HG03558 (cell line): ENCODE measurements around the gene BCL7A.
"Not testable (repeated sequence)": the region's sequence is repeated elsewhere in the genome, so short reads cannot be mapped to it uniquely, and the experiment has no call there.

Experiments used
- ATAC-seq: cut with Tn5 transposase; IDR thresholded peaks from one replicate; pipeline ENCODE4 v1.9.1; 2021; ENCODE audit warnings: moderate number of reproducible peaks; ENCODE audit not compliant: unreplicated experiment; ENCODE audit errors: extremely low read depth

BCL7A gene

DNA sequence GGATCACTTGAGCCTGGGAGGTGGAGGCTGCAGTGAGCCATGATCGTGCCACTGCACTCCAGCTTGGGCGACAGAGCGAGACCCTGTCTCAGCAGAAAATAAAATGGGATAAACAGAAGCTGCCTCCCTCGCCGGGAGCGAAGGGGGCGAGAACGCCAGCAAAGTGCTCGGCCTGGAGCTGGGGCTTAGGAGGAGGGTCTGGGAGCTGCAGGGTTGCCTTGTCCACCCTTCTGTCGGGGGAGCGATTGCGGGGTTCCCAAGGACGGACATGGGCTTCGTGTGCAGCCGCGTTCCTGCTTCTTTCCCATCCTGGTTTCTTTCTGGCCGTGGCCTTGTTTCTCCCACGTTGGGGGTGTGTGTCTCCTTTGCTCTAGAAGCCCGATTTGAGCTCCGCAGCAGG lies 29.0 kb downstream of the BCL7A start:
- no peak for ATAC-seq

DNA sequence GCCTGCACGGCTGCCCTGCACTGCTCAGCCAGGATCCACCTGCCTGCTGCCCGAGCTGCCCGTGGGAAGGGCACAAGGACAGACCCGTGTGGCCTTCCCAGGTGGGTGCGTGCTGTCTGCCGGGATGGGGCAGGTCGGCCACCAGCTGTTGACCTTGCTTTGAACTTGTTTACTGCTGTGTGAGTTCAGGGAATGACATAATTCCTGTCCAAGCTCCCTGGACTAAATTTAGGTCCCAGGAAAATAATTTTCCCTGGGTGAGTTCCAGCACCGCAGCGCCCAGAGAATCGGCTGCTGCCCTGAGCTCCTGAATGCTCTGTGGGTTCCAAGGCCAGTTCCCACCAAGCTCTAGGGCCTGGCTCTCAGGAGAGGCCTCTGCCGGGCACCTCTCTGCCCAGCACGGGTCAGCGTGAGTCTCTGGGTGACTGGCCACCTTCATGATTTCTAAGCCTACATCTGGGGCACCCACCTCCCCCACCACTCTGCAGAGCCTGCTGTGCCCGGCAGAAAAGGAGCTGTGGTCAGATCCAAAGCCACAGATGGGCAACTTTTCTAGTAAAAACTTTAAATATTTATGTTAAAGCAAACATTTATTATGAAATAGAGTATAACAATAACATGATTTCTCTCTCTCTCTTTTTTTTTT lies 29.7 kb downstream of the BCL7A start:
- no peak for ATAC-seq

DNA sequence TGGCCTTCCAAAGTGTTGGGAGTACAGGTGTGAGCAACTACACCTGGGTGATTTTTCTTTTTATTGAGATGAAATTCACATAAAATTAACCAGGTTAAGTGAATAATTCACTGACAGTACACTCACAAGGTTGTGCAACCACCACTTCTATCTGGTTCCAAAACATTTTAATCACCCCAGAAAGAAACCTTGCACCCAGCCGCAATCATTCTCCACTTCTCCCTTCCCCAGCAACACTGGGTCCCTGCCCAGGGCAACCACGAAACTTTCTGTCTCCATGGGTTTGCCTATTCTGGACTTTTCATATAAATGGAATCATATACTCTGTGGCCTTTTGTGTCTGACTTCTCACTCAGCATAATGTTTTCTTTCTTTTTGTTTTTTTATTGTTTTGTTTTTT lies 30.6 kb downstream of the BCL7A start:
- no peak for ATAC-seq

DNA sequence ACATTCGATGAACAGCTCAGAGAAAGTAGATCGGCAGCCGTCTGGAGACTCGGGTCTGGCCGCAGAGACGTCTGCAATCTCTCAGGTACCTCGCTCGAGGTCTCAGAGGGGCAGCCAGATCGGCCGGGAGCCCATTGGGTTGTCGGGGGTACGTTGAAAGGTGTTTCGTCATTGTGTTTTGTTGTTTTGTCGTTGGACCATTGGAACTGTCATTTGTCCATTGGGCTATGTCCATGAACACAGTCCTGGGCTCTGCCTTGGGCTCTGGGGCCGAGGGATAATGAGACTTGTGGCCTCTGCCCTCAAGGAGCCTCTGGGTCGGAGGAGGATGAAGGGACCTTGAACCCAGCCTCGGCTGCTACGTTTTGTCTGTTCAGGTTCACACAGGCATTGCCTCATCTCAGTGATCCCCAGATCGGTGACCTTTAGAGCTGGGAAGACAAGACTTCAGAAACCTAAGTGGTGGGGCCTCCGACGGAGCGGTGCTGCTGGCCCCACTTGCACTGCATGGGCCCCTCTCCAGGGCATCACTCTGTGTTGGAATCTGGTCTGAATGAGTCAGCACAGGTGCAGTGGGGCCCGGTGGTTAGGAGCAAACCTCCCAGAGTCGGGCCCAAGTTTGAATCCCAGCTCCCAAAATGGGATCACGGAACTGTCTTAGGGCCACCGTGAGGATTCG lies 33.3 kb downstream of the BCL7A start:
- no peak for ATAC-seq

DNA sequence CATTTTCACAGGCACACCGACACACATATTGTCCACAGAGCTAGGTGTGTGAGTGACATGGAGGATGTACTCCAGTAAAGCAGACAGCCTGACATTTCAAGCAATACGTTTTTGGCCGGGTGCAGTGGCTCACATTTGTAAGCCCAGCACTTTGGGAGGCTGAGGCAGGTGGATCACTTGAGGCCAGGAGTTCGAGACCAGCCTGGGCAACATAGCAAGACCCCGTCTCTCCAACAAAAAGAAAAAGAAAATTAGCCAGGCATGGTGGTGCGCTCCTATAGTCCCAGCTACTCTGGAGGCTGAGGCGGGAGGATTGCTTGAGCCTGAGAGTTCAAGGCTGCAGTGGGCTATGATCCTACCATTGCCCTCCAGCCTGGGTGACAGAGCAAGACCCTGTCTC lies 34.7 kb downstream of the BCL7A start:
- ATAC-seq: not testable (repeated sequence)

DNA sequence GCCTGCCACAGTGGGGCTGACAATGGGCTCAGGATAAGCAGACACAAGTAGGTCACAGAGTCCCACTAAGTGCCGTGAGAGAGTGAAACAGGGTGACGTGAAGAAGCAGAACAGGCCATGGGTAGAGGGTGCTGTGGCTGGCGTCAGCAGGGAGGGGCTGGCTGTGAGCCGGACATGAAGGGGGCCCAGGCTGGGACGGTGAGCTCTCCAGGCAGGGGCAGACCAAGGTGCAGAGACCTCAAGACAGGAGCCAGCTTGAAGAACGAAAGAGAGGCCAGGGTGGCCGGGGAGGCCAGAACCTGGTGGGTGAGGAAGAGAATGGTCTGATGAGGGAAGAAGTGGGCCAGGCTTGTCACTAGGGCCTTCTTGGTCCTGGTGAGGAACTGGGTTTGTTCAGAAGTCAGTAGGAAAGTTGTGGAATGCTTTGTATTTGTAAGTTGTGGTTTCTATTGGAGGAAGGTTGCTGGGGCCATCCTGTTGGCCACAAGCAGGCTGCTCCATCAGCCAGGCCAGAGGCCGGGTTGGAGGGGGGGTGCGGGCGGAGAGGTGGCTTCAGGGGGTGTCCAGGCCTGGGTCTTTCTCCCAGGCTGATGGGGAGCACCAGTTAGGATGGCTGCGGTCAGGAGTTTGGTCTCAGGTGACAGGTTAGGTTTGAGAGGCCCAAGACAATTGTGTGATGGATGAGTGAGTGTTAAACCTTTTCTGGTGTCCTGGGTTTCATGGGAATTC lies 35.5 kb downstream of the BCL7A start:
- ATAC-seq: no peak

DNA sequence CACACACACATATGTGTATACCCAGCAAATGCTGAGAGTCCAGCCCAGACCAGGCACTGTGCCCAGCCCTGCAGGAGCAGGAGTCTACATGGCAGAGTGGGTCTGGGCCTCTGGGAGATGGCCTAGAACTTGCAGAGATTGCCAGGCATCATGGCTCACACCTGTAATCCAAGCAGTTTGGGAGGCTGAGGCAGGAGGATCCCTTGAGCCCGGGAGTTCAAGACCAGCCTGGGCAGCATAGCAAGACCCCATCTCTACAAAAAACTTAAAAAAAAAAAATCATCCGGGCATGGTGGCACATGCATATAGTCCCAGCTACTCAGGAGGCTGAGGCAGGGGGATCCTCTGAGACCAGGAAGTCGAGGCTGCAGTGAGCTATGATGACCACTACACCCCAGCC lies 36.1 kb downstream of the BCL7A start:
- ATAC-seq: no peak

DNA sequence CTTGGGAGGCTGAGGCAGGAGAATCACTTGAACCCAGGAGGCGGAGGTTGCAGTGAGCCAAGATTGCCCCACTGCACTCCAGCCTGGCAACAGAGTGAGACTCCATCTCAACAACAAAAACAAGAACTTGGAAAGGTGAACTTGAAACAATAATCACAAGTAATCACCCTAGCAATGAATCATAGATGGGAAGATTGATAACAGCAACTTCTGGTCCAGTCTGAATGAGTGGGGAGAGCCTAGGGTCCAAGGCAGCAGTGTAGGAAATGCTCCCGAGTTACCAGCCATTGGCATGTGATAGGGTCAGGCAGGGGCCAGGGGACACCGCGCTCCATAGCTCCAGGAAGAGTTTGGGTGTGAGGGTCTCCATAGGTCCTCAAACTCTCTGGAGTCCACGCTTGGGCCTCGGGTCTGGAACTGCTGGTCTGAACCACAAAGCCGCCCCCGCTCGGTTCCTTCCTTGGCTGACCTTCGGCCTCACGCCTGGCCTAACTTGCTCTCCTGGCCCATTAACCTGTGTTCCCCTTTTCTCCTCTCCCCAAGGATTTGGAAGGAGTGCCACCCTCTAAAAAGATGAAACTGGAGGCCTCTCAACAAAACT lies 37.0 kb downstream of the BCL7A start:
- no peak for ATAC-seq

DNA sequence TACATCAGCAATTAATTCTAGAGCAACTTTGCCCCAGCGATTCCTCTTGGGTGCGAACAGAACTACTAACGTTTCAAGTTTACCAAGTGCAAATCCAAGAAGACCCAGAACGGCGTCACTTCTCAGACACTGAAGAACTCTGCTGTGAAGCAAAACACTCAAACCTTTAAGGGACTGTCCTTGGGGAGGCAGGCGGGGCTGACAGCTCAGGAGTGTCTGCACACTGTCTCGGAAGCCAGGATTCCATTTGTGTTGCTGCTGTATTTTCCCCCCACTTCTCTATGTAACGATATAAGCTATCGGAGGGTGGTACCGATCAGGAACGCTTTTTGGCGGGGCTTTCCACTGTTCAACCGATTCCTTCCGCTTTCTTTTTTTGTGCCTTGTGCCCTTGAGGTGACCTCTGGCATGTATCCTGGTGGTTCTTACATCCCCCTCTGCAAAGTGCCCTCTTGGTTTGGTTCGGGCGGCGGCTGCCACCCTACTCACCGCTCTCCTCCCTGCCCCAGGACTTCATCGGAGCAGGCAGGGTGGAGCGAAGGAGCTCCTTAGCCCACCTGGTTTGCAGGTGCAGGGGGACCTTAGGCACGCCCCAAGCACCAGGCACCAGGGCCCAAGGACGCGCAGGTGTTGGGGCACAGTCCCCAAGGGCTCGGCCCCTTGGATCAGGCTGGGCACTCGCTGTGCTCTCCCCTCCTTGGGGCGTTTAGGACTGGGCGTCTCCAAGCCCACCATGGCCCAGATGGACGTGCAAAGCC lies 37.7 kb downstream of the BCL7A start:
- ATAC-seq: no peak

DNA sequence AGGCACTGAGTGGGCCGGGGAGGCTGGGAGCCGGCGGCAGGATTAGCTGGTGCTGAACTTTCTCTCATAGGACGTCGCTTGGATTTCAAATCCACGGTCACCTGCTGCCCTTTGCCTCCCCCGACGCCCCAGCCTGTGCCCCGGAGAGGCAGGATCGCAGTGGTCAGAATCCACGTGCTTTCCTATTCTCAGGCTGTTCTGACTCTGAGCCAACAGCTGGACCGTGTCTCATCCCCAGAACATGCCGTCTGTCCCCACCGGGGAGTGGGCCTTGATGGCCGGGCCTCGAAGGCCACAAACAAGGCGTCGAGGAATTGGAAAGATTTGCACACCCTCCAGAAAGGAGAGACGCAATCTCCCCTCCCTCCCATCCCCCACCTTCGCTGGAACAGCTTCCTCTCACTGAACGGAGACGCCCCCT lies 38.4 kb downstream of the BCL7A start:
- ATAC-seq: no peak

DNA sequence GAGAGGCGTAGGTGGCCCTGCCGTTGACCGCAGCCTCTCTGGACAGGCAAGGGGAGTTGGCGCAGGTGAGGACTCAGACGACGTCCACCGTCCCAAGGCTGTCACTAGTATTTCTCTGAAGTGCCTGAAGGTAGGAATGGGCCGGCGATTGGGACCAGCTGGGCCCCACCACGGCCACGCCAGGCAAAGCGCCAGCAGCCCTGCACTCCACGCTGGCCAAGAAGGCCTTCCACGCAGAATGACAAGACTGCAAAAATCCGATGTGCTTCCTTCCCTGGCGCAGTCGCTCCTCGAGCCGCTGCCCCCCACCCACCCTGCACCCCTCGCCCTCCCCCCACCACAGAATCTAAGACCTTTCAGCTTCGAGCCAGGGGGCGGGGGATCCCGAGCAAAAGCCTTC lies 39.6 kb downstream of the BCL7A start:
- no peak for ATAC-seq

DNA sequence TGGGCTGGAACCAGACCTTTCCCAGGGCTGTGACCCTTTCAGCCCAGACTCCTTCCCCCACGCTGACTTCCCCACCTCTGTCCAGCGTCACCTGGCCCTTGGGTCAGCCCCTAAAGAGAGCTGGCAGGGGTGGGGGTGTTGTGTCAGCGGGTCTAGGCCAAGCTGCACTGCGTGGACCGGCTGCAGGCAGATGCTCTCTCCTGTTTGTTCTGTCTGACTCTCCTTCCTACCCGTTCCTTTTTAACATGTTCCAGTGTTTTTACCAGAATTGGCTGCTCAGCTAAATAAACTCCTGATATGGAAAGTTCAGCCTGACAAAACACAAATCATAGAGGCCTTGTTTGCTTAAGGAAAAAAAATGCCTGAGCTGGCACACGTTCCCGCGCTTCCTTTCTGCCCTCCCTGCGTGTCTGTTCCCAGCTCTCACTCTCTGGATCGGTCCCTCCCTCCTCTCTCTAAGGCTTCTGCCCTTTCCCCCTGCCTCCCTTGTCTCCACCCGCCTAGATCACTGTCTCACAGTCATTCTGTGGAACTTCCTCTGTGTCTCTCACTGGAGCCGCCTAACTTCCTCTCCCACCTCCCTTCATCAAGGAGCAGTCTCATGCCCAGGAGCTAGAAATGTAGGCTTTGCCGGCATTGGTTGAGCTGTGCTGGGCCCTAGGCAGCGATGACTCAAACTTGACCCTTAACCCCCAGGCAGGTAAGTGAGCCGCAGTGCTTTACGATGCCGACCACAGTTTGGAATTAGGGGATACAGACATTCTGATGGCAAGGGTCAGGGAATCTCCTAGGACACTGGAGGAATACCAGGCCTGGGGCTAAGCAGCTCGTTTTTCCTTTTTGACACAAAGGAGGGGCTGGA lies 41.4 kb downstream of the BCL7A start:
- ATAC-seq: no peak

DNA sequence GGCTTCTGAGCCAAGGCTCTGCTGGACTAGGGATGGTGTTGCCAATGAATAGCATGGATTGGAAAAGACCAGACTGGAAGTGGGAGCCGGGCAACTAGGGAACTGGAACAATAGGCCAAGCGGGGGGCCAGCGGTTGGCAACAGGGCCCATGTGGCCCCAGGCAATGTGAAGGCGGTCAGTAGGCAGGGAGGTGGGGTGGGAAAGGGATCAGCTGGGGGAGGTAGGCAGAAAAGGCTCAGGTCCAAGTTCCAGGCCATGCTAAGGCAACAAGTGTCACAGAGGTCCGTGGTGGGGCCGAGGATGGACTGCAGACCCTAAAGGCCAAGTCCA lies 42.0 kb downstream of the BCL7A start:
- ATAC-seq: no peak

DNA sequence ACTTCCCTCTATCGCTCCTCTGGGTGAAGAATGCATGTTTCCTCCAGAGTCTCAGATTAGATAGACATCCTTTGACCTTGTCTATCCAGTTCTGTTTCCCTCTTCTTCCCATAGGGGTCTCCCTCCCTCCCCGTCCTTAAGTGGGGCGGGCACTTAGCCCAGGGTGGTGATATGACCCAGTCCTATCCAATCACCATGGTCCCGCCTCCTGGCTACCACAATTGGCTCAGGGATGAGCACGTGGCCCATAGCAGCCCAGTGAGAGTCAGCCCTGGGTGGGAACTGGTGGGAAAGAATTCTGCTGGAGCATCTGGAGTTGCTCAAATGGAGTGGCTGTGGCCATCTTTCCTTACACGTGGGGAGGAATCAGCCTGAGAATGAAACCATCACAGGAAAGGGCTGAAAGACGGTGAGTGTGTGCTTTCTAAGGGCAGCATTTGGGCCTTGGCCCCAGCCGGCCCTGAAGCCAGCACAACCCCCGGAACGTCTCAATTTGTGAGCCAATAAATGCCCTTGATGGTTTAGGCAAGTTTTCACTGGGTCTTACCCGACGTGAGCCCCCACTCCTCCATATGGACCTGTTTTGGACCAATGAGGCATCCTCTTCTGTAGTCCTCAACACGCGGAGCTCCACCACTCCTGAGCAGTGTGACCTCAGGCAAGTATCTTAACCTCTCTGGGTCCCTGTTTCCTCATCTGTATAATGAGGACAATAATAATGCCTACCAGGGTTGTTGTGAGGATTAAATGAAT lies 42.5 kb downstream of the BCL7A start:
- ATAC-seq: no peak

DNA sequence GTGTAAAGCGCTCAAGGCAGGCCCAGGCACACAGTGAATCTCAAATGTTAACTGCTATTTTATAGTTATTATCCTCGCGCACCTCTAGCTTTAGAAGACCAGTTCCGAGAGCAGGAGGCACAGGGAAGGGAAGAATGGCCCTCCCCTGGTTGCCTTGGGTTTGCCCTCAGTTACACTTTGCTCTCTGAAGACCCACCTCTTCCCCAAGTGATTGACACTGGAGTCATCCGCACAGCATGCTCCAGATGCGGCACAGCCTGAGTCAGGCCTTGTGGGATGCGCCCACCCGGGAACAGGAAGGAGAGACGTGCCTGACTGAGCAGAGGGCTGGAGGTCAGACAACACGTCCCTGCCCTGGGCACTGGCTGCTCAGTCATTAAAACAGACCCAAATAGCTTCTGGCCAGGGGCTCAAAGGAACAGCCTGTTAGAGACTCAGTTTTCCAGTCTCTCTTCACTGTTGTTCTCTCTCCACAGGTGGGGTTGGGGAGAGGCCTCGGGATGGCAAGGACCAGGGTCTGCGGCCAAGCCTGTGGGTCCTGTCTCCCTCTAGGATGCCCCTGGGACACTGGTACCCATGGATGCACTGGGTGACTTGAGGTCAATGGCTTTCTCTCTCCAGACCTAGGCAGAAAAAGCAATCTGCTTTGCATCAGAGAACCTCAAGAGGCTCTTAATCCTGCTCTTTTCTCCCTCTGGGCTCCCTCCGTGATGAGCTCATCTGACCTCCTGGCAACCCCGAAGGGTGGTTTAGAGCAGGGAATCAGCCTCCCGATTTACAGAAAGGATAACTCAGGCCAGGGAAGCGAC lies 43.3 kb downstream of the BCL7A start:
- no peak for ATAC-seq

DNA sequence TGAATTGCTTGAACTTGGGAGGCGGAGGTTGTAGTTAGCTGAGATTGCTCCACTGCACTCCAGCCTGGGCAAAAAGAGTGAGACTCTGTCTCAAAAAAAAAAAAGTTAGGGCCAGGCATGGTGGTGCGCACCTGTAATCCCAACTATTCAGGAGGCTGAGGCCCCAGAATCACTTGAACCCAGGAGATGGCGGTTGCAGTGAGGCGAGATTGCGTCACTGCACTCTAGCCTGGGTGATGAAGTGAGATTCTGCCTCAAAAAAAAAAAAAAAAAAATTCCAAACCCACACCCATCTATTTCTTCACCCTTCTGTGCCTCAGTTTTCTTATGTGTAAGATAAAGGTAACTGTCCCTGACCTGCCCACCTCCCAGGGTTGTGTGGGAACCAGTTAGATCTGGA lies 45.9 kb downstream of the BCL7A start:
- ATAC-seq: no peak

DNA sequence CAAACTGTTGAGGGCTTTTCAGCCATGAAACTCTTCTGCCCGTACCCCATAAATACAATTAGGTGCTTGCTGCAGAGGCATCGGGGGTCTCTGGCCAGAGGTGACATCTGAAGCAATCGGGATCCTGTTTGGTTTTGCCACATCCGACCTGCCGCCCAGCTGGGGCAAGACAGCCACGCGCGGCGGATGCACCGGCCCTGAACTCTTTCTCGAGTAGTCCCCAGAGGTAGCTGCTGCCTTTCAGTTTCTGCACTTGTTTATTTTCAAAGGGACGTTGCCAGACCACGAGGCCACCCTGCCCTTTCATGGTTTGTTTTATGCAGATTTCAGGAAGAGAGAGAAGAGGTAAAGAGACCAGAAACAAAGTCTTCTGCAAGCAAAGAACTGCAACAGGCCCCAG lies 46.3 kb downstream of the BCL7A start:
- peak; percentile 69 for ATAC-seq
